Ramos (cell line): ENCODE measurements around the gene DIDO1.
"Not testable (repeated sequence)": the region's sequence is repeated elsewhere in the genome, so short reads cannot be mapped to it uniquely, and the experiment has no call there.

Experiments used
- in situ Hi-C: fragments of 300-500 bp; cut with MboI; formaldehyde crosslinking; loops from one replicate; pipeline ENCODE4 v1.14.3; 2022; ENCODE audit warnings: low sequenced_read_pairs; ENCODE audit not compliant: unreplicated experiment

Gene DIDO1

DNA sequence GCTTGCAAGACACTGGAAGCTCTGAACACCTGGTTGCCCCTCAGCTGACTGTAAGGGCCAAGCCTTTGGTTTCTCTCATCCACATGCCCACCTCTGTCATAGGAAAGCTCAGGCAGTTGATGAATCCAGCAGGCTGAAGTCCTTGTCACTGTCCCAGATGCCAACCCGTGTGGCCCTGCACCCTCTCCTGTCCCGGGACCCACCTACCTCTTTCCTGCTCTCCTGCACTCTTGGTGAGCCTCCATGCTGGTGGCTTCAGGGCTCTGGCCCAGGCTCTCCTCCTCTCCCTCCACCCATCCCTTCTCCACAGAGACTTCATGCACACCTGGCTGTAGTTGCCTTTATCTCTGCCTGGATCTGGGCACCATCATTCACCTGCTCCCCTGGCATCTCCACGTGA is 7.7 kb upstream of the DIDO1 start:
- in situ Hi-C loops, result no loop called here

DNA sequence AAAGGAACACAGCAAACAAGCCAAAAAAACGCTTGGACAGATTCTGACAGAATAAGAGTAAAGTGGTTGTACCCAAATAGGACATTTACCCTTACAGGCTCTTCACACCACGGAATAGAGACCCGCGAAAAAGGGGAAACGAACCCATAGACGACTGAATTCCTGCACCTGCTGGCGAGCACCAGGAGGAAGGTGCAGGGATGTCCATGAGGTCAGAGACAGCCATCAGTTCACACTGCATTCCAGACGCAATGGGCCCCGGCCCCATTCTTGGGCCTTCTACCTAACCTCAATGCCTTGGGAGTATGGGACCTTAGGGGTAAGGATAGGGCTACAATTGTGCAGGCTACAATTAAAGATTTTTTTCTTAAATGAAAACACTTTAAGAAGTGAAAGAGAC is 5.2 kb upstream of the DIDO1 start:
- in situ Hi-C loops, result no loop called here

- in situ Hi-C loops, result no loop called here
Observed at GRCh38 chr20:62929051-62929538, 2.8 kb upstream of the DIDO1 start.

DNA sequence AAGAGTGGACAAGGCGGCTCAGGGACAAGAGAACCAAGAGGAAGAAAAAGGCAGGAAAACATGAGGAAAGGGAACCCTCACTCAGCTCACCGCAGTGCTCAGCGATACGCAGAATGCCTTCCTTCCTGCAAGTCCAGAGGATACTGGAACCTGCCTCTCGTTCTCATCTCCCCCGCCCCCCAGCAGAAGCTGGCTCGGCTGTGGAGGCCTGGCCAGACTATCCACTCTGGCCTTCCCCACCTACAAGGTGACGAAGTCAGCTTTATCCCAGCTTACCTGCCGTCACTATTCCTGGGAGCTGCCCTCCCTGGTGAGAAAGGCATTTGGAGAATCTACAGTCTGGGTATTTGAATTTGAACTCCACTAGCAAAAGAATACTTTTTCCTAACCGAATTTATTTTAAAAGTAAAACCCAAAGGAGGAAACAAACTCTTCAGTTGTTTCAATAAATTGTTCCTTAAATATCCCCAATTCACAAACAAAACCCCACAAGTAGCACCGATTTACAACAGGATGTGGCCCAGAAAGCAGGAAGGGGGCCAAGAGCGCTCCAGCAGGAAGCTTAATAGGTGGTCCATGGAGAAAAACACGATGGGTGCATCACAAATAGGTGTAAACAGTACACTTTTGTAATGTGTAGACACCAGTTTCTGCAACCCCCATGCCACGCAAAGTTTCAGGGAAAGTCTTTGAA is 2.1 kb upstream of the DIDO1 start:
- in situ Hi-C loops, result no loop called here

DNA sequence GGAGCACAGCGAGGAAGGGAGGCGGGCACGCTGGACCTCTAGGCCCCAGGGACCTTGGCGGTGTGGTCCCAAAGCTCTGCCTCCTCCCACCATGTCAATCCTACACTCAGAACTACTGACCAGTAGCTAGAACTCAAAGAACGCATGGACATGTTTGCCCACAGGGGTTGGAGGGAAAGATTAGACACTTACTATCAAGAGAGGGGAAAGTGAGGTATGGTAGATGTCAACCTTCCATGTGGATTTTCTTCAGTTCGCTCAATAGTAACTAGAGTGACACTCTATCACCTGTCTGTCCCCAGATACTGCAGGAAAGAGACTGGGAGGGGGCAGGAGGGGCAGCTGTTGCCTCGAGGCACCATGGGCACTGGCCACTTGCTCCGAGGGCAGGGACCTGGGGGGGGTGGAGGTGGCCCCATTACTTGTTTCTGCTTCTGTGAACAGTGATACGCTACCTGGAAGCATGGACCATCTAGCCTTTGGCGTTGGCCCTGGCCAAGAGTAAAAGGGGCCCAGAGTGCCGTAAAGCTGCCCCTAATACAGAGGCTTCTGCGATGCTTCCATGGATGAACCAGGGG is 912 bp upstream of the DIDO1 start:
- in situ Hi-C loops, result no loop called here

- in situ Hi-C loops, result no loop called here
Observed at GRCh38 chr20:62925420-62926228, 681 bp downstream of the DIDO1 start.

- in situ Hi-C loops, result no loop called here
Observed at GRCh38 chr20:62925076-62925419, 1.3 kb downstream of the DIDO1 start.

DNA sequence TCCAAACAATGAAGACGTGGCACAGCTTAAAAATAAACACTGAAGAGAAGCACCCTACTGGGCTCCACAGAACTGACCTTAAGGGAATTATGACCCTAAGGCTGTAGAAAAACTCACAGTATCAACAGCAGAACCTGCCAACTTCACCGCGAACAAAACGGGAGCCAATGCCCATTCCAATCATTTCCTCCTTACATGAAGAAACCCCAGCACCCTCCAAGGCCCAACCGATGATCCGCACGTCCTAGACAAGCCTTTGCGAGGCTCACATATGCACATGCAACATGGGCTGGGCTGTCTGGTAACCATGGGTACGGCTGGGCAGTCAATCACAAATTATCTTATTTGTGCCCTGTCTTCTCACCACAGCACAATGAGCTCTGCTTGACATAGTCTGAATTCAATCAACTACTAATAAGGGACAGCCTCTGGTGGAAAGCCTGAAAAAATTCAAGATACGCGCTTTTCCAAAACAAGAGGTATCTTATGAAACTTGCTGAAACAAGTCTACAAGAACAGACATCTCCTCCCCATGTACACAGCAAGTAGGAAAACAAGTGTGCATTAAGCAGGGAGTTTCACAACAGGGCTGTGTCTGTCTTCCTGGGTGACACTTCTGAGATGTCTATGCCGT is 1.7 kb downstream of the DIDO1 start:
- in situ Hi-C loops, result no loop called here

- in situ Hi-C loops, result no loop called here
Observed at GRCh38 chr20:62923669-62924441, 2.5 kb downstream of the DIDO1 start.

- in situ Hi-C loops, result not testable (repeated sequence)
Observed at GRCh38 chr20:62923059-62923668, 3.1 kb downstream of the DIDO1 start.

DNA sequence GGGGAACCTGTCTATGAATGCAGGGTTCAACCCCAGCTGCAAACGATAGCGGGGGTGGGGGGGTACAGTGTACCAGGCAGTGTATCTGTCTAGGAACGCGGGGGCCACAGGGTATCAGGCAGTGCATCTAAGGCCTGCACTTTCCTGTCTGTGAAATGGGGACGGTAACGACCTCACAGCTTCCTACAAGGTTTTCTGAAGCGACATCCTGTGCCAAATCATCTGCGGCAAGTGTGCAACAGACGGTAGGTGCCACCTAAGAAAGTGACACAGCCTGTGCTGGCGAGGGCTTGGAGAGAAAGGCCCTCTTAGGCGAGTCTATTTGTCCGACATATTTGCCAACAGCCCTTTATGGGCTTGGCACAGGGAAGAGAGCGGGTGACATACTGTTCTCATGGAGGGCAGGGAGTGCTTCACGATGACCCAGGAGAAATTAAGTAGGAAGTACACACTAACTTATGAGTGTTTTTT is 3.8 kb downstream of the DIDO1 start:
- in situ Hi-C loops, result no loop called here

DNA sequence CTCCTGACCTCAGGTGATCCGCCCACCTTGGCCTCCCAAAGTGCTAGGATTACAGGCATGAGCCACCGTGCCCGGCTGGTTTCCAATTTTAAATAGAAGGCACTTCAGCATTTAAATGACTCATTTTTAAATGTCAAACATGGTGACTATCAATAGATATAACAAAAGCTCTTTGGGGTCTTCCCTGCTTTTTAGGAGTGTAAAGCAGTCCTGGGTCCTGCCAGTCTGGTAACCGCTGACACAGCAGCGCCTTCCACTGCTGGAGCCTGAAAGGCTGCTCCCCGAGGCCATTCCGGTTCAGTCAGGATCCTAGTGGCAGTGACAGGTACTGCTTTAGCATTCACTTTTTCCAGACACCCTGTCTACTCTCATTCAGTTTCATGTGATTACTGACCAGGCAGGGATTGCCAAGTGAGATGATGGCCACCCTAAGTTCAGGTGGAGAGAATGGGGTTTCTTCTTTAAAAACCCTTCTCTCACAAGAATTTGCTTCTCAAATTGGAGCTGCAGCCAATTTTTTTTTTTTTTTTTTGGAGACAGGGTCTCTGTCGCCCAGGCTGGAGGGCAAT is 5.1 kb downstream of the DIDO1 start:
- in situ Hi-C loops, result no loop called here

GRCh38 chr20:62920039-62920645 is 6.2 kb downstream of the DIDO1 start:
- in situ Hi-C loops, result no loop called here

DNA sequence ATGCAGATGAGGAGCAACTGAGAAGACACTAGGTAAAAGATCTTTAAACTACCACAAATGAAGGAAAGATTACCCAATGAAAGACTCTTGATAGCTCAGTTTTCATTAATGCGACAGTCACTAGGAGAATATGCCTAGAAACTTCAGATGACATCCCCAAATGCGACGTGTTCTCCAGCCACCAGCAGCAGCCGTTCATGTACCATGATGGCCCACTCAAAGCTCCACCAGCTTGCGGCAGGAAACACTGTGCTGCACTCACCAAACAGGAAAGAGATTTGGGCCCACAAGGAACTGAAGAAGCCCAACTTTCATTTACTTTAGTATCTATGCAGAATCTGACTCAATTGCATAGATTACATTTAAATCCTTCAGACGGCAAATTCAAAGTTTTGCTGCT is 7.5 kb downstream of the DIDO1 start:
- in situ Hi-C loops, result no loop called here

DNA sequence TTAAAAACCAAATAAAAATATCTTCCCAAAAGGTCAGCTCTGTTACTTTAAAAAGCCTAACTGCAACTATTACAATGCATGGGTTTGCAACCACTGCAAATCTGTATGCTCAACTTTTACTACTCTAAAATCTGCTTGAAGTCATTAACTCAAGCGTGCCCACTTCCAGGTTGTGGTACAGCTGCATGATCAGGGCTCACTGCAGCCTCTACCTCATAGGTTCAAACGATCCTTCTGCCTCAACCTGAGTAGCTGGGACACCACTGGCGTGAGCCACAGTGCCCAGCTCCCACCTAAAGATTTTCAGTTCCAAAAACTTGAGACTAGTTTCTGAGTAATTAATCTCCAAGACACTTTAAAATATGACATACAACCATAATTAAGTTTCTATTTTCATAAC is 8.2 kb downstream of the DIDO1 start:
- in situ Hi-C loops, result no loop called here

DNA sequence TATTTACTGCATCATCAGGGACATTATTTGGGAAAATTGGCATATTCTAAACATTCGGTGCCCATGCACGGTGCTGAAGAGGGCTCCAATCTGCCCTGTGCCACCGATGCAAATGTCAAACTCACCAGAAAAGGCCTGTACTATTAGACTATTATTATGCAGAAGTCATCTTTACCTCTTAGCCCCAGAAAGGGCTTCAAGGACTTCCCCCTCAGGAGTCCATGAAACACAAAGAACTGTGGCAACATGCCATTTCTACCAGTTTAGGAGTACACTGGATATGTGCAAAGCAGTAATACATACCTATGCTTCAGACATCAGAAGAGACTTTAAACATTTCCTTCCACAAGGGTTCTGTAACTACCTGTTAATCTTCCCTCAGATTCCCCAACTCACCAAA is 8.6 kb downstream of the DIDO1 start:
- in situ Hi-C loops, result no loop called here

GRCh38 chr20:62916703-62917476 is 9.4 kb downstream of the DIDO1 start:
- in situ Hi-C loops, result no loop called here

GRCh38 chr20:62914970-62915457 is 11.3 kb downstream of the DIDO1 start:
- in situ Hi-C loops, result no loop called here
